ENCODE measurements around the gene MAMLD1.

MAMLD1 gene

DNA sequence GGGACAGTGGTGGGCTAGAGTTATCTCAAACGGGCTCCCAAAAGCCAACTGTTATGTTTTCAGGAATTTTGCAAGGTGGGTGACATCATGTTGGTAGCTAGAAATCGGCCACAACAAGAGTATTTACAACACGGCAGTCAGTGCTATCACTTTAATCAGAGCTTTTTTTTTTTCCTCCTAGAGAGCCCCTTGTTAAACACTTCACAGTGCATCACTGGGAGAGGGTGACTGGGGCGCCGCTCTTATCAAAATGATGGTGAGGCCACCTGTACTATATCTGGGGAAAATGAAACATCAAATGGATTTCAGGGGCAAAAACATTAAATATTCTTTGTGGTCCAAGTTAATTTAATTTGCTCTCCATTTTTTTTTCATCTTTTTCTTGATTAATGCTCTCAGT lies 44.9 kb downstream of the MAMLD1 start:
- no peak for DNase-seq

DNA sequence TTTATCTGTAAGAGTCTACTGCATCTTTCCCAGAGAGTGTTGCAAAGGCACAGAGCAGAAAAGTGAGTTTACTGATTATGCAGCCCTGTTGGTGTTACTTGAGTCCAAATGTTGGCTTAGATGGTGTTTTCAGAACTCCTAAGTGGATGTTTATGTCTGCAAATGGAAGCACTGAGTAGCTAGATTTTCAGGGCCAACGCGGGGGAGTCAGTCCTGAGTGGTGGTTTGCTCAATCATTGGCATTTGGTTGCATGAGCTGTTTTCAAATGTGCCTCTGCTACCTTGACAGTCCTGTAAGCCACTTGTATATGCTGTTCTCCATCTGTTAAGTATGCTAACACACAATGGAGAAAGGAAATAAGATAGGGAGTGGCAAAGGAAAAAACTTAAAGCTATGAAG lies 45.4 kb downstream of the MAMLD1 start:
- DNase-seq, result no peak

DNA sequence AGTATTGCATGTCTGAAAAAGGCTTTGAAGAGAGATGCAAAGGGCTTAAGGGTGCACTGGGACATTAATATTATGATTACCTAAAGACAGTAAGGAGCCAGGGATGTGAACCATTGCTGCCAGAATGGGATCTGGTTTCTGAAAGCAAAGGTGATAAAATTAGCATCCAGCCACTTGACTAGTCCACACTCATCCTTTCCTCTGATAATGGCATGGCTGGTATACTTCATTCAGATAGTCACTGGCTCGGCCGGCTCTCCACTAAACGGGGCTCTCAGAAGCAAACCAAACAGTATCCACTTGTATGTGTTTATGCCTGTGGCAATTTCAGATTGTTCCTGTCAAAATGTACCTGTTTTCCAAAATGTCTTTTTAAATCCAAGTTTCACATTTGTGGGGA lies 46.4 kb downstream of the MAMLD1 start:
- no peak for DNase-seq

DNA sequence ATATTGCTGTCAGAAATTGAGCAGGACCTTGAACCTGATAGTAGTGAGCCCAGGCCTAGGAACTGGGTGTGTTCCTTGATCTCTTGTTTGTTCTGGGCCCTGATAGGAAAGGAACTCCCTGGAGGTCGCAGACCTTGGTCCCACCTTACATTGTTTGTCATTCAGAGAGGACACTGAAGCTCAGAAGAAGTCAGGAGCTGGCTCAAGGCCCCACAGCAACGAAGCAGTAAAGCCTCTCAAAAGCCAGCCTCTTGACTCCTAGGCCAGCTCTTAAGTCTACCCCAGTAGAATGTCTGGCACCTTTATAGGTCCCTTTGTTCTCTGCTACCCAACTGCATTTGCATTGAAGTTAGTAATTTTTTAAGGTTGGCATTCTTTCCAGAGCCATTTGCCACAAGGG lies 46.8 kb downstream of the MAMLD1 start:
- DNase-seq, result no peak

DNA sequence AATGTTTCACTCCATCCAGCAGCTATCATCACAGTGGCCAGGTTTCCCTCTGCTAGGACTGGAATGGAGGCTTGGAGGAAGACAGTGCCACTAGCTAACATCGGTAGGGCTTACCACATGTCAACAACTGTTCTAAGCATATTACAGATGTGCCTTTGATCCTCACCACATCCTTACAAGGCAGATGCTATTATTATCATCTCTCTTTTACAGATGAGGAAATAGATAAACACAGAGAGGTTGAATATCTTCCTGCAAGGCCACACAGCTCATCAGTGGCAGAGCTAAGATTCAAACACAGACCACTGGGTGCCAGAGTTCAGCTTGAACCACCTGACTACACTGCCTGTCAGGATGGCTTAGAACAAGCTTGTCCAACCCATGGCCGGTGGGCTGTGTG lies 47.4 kb downstream of the MAMLD1 start:
- DNase-seq, result no peak

DNA sequence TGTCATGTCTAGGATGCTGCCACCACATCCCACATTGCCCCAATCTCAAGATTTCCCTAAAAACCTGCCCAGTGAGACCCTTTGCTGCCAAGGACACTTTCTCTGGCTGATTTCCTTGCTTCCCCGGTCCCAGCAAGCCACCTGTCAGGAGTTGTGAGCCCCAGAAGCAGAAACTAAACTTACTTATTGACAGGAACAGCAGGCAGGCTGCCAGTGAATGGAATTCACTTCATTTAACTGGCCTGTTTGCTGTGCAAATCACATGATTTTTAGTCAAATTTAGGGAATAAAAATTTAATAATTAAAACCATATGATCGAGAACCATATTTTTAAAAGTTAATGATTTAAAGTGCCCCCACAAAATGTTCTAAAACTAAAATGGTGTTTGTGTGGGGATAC lies 48.5 kb downstream of the MAMLD1 start:
- no peak for DNase-seq

DNA sequence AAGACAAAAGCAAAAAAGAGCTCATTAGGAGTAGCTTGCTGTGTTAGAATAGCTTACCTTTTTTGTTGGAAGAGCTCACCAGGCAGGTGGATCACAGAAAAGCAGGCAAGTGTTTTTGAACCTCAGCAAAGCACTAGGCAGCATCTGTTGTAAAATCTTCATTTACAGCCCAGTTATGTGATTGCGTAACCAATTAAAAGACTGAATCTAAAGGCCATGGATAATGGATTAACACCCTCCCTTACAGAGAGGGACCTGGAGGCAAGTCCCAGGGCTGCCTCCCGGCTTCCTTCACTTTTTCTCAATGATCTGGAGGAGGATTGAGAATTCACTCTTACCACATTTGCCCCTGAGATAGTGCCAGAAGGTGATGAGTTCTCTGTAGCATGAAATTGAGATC lies 51.1 kb downstream of the MAMLD1 start:
- no peak for DNase-seq

DNA sequence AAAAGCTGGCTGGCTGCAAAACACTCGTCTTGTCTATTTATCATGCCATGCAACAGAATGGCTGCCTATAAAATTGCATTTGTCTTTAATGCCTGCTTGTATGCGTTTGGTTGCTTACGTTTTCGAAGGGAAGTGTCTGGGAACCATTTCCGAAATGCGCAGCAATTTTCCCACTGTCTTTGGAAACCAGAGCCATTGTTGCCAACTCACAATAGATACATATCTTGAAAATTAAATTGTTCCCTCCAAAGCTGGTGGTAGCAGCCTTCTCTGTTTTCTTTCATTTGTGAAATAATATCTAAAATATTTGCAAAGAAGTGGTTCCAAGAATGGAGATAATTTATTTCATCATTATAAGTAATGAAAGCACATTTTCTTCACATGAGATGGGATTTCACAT lies 53.4 kb downstream of the MAMLD1 start:
- DNase-seq, result no peak

DNA sequence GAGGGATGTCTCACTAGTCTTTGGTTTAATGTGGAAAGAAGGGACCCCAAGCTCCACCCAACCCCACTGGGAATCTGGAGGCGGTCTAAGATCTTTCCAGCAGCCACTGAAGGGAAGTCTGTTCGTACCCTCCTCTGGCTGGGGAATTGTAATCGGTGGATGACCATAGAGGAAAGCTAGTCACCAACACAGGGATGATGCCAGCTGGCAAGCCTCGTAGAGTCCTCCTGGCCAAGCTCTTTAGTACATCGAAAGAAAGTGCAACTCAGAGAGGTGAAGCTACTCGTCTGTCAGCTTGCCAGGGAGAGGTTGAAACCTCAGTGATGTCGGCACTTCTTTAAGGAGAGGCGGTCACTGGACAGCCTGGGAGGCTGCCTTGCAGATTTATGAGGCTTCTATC lies 58.7 kb downstream of the MAMLD1 start:
- no peak for DNase-seq

DNA sequence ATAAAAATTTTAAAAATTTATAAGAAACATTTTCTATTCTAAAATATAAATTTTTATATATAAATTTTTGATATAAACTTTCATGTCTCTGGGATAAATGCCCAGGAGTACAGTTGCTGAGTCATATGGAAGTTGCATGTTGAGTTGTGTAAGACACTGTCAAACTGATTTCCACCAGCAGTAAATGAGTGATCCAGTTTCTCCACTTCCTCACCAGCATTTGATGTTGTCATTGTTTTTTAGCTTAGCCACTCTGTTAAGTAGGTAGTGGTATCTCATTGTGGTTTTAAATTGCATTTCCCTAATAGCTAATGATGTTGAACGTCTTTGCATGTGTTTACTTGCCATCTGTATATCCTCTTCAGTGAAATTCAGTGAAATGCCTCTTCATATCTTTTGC lies 66.5 kb downstream of the MAMLD1 start:
- no peak for DNase-seq

DNA sequence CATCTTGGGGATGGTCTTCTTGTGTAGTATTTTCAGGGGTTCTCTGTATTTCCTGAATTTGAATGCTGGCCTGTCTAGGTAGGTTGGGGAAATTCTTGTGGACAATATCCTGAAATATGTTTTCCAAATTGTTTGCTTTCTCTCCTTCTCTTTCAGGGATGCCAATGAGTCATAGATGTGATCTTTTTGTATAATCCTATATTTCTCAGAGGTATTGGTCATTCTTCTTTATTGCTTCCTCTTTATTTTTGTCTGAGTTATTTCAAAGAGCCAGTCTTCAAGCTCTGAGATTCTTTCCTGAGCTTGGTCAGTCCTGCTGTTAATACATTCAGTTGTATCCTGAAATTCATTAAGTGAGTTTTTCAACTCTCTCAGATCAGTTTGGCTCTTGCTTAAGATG lies 73.1 kb downstream of the MAMLD1 start:
- DNase-seq, result no peak

DNA sequence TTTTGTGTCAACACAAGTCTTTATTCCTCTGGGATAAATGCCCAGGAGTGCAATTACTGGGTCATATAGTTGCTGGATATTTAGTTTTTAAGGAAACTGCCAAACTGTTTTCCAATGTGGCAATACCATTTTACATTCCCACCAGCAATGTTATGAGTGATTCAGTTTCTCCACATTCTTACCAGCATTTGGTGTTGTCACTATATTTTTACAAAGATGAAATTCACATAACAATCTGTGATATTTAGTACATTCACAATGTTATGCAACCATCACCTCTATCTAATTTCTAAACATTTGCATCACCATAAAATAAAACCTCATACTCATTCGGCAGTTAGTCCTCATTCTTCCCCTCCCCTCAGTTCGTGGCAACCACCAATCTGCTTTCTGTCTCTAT lies 75.0 kb downstream of the MAMLD1 start:
- DNase-seq, result no peak

DNA sequence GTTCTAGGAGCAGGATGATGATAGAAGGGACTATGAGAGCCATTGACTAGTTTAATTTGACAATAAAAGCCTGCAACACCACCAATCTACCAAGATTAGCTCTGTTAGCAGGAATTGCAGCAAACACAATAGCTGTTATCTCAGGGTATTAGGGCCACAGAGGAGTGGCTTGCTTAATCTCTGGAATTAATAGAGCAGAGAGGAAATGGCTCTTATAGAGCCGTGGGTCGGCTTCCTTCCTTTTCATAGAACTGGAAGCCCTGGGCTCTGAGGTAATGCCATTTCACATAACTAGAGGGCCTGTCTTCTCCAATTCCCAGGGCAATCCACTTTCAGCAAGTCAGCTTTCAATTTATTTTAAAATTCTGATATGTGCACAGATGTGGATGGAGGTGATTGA lies 83.0 kb downstream of the MAMLD1 start:
- DNase-seq, result no peak

DNA sequence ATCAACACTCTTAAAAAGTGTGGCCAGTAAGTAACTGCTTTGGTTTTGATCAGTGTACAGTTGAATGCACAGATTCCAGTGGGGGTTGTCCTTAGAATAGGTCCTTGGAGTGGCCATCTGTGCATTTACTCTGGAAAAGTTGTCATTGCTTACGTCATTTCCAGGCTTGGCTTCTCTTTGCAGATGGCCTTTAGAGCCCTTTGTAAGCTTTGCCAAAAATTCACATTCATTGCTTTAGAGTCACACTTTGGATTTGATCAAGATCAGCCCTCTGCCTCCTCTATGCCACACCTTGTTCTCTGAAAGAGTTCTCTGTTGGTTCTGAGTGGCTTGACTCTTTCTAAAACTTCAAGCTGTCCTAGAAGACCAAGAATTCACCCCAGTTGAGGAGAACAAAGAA lies 83.9 kb downstream of the MAMLD1 start:
- no peak for DNase-seq

DNA sequence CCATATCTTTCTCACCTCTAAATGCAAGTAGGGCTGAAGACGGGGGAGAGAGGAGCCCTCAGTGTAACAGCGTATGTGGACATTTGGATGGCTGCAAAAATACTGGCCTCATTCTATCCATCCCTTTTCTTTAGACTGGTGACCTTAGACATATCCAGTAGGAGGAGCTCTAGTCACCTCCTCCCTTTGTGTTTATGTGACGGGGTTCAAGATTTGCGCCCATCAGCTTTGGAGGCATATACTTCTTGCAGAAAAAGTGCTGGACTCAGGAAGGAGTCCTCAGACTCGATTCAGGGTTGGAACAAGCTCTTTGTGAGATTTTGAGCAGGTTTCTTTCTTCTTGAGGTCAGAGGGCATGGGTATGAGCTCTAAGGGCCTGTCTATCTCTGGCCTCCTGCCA lies 86.2 kb downstream of the MAMLD1 start:
- no peak for DNase-seq

DNA sequence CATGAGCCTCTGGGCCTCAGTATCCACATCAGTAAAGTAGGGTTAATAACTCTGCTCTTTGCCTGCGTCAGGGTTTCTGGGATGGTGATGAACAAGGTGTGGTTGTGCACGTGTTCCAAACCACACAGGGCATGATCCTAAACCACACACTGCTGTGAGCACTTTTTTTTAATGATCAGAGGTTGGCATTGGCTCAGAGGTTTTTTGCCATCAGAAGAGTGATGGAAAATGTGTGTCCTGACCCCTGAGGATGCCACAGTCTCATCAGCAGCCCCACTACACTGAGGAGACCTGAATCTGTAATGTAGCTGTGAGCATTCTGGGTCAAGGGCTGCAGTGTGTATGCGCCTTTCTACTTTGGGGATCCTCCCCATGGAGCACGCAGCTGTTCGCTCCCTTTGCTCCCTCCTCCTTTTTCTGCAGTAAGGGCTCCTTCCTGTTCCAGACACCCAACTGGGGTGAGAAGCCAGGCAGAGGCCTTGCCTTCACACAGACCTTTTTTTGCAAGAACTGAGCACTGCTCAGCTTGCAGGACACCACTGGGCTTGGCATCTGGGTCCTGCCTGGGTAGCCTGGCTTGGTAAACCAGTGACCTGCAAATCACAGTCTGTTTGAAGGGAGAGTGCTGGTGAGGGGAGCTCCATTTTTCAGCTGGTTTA lies 87.5 kb downstream of the MAMLD1 start:
- no peak for DNase-seq

DNA sequence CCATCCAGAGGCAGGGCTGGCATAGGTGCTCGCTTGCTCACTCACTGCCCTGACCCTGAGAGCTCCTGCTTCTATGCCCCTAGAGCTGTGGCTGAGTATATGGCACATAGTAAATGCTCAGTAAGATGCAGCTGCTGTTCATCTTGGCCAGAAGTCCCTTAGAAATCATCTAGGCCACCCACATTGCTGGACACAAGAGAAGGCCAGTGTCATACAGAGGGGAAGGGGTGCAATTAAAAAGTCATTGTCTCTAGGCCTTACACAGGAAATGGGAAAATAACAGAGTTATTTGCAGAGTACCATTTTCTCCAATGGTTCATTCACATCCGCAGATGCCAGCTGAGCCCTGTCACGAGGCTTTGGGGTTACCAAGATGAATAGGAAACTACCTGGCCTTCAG lies 88.8 kb downstream of the MAMLD1 start:
- DNase-seq, result no peak

DNA sequence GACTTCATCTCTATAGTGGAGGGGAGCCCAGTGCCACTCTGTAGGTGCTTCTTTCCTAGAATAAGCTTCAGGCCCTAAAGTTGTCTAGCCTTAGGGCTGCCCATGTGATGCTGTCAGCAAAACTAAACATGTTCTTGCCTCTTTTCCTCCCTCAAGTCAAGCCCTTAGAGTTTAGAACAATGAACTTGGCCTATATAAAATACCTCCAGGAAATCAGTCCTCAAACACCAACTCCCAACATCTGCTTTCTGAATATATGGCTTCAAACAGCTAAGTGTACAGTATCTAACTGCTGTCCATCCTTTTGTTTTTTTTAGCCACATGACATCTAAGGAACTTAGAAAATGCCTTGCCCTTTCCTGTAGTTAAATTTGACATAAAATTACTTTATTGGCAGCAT lies 91.0 kb downstream of the MAMLD1 start:
- DNase-seq, result no peak

DNA sequence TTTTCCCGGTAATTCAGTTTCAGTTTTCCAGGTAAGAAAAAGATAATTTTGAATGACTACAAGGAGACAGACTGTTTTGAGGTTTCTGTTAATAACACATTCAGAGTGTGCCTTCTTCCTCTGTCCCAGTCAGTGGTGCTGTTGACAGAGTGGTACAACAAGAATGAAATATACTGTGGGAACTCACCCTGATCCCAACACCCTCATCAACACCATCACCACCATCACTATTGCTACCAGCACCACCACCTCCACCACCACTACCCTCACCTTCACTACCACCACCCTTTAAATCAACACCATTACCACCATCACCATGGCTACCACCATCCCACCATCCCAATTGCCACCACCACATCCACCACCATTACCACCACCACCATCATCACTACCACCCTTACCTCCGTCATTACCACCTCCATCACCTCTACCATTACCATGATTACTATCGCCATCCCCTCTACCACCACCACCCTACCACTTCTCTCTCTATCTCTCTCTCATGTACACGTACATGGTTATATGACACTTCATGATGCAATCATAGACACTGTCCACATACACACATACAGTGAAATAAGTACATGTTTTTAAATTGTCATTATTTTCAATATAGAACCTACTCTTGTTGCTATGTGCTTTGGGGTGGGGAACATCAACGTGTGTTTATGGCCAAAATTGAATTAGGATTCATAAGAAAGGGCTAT lies 91.5 kb downstream of the MAMLD1 start:
- no peak for DNase-seq

DNA sequence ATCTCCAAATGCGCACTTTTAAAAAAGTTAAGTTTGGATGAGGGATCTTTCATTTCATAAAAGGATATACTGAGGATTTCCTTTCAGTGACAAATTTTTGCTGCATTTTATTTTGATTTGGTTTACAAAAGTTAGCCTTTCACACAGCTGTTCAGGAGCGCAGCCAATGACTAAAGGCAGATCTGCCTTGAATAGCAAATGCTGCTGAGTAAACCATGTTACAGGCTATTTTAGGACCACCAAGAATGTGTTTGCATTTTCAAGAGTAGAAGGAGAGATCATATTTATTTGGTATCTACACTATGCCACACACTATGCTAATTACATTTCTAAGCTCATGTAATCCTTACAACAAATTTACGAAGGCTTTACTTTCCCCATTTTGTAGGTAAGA lies 92.1 kb downstream of the MAMLD1 start:
- DNase-seq, result no peak

DNA sequence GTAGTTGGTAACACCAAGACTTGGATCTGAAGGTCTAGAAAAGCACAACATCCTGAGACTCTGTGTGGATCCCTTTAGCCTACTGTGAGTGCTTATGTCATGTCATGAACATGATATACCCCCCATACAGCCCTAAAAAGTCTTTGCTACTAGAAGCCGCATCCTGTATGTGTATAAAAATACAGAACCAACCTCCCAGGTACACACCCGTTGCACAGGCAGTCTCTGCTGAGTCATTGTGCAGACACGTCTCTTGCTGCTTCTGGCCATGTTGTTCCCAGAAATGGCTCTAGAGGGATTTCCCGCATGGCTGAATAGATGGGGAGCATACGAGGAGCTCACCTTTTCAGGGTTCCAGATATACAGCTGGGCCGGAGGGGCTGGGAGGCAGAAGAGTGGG lies 93.3 kb downstream of the MAMLD1 start:
- no peak for DNase-seq

DNA sequence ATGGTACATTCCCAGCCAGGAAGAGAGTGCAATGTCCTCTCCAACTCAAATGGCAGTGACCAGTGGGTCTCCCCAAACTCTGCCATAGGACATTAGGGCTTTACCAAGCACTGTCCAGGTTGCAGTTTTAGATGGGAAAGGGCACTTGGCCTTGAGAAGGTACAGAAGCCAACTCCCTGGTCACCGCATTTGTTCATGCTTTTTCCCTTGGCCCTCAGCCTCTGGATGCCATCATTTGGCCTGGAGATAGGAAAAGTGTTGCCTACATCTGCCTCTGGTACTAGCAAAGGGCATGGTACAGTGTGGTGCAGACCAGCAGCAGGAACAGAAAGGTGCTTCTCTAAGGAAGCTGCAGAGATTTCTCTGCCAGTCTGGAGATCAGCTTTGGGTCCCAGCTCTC lies 93.8 kb downstream of the MAMLD1 start:
- DNase-seq, result no peak

DNA sequence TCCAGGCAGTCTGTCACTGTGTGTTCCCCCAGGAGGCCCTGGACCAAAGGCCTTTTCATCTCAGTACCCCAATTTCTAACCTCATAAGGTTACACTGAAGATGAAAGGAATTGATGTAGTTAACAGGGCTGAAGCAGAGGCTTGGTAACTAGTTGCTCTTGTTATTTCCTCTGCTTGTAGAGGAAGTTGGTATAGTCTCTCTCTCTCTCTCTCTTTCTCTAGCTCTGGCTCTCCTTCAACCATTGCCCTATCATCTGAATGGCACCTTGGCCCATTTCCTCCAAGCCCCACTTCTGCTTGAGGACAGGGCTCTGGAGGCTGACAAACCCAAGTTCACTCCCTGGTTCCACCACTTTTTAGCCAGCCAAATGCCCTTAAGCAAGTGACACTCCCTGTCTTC lies 96.1 kb downstream of the MAMLD1 start:
- DNase-seq, result no peak

DNA sequence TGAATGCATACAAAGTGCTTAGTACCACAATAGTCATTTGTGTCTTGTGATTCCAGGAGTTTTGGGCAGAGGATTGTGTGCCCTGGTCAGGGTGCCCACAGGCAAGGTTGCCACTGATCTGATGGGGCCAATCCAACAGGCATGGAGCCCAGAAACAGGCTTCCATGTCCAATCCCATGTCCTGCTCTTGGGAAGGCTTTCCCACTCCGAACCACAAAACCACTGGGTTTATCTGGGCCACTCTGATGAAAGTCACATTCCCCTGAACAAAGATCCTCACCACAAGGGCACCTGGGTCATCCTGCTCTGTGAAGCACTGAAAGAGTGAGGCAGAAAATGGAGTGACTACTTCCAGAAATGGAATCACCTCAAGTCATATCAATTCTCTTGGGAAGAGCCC lies 96.9 kb downstream of the MAMLD1 start:
- no peak for DNase-seq

DNA sequence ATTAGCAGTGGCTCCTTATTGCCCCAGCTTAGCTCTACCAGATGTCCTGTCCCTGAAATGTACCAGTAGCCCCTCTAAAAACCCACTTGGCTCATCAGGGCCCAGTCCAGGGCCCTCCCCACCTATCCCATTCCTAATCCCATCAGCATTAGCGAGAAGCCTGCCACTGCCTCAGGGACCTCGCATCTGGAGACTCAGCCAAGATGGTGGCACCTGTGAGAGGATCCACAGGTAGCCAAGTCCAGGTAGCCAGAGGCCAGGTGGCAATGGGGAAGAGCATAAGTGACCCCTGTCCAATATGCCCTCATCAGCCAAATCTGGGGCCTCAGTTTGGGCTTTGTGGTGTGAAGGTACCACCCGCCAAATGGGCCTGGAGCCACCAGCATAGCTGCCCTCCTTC lies 97.7 kb downstream of the MAMLD1 start:
- no peak for DNase-seq

Data from CD4-positive, alpha-beta T cell treated with Interleukin-6 for 4 hours (primary cell).